DMS153 (cell line): Measurements from ENCODE around the gene THRB.

Source experiments
- DNase-seq: peaks from one replicate; lab custom pipeline; 2025; lab: John Stamatoyannopoulos, UW

The THRB gene

GRCh38 chr3:24494618-24495325 lies at the start of gene THRB:
Gene THRB (minus strand): TSS chr3:24494850.
- DNase-seq, result no peak

GRCh38 chr3:24541935-24542334 lies 47.3 kb upstream of the THRB start:
- no peak for DNase-seq

GRCh38 chr3:24540821-24541220 lies 46.2 kb upstream of the THRB start:
- DNase-seq, result no peak

GRCh38 chr3:24539699-24540098 lies 45.0 kb upstream of the THRB start:
- DNase-seq, result no peak

- no peak for DNase-seq
Observed at GRCh38 chr3:24538891-24539290, 44.2 kb upstream of the THRB start.

GRCh38 chr3:24533561-24534193 lies 39.0 kb upstream of the THRB start:
- DNase-seq, result no peak

- DNase-seq, result no peak
Observed at GRCh38 chr3:24530471-24530870, 35.8 kb upstream of the THRB start.

GRCh38 chr3:24529210-24529609 lies 34.6 kb upstream of the THRB start:
- DNase-seq, result no peak

GRCh38 chr3:24526640-24527212 lies 32.1 kb upstream of the THRB start:
- no peak for DNase-seq

GRCh38 chr3:24525557-24525956 lies 30.9 kb upstream of the THRB start:
- DNase-seq, result no peak

- no peak for DNase-seq
Observed at GRCh38 chr3:24525022-24525421, 30.4 kb upstream of the THRB start.

GRCh38 chr3:24523988-24524727 lies 29.5 kb upstream of the THRB start:
- no peak for DNase-seq

GRCh38 chr3:24523215-24523614 lies 28.6 kb upstream of the THRB start:
- DNase-seq, result no peak

- DNase-seq, result no peak
Observed at GRCh38 chr3:24522146-24522579, 27.5 kb upstream of the THRB start.

- no peak for DNase-seq
Observed at GRCh38 chr3:24521420-24522145, 26.9 kb upstream of the THRB start.

GRCh38 chr3:24520976-24521419 lies 26.3 kb upstream of the THRB start:
- DNase-seq, result no peak

GRCh38 chr3:24520101-24520495 lies 25.4 kb upstream of the THRB start:
- DNase-seq, result no peak

- no peak for DNase-seq
Observed at GRCh38 chr3:24519368-24520100, 24.9 kb upstream of the THRB start.

- DNase-seq, result no peak
Observed at GRCh38 chr3:24518990-24519367, 24.3 kb upstream of the THRB start.

- DNase-seq, result no peak
Observed at GRCh38 chr3:24514119-24514518, 19.5 kb upstream of the THRB start.

GRCh38 chr3:24513463-24513862 lies 18.8 kb upstream of the THRB start:
- no peak for DNase-seq
